ENCODE measurements around the gene PRDX5. TPM values are rescaled to one million over a fixed set of nuclear protein-coding genes. Genes with fewer than 3 reads are reported as not detected.

The PRDX5 gene
- total and polyA plus RNA-seq, 10 of the 15 experiments (the other 5 are each of a cell fraction or from before 2014, with no cell fraction given): 95.7 to 406 (median 240) TPM

DNA sequence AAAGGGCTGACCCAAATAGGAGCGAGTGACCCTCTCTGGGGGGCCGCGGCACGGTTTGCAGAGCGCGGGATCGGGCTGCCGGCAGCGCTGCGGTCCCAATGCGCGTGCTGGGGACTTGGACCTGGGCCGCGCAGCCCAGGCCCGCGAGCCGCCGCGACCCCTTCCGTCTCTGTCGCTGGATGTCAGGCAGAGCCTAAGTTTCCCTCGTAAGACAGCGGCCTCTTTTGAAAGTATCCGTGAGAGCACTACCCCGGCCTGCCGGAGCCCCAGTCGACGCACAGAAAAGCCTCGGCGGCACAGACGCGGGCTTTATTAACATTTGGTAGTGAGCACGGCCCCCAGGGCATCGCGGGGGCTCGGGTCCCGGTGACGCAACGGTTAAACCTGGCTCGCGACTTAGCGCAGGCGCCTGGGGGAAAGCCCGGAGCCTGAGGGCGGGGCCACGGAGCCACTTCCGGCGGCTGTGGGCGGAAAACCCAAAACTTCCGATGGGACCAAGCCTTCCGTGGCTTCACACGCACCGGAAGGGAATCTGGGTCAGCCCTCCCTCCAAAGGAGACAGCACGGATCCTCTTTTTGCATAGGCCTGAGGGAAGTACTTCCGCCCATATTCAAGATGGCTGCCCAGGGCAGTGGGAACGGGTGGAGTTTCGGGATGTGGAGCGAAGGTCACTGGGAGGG, 48.2 kb upstream of the PRDX5 start (continued):
- TF ChIP-seq, protein P1, sequence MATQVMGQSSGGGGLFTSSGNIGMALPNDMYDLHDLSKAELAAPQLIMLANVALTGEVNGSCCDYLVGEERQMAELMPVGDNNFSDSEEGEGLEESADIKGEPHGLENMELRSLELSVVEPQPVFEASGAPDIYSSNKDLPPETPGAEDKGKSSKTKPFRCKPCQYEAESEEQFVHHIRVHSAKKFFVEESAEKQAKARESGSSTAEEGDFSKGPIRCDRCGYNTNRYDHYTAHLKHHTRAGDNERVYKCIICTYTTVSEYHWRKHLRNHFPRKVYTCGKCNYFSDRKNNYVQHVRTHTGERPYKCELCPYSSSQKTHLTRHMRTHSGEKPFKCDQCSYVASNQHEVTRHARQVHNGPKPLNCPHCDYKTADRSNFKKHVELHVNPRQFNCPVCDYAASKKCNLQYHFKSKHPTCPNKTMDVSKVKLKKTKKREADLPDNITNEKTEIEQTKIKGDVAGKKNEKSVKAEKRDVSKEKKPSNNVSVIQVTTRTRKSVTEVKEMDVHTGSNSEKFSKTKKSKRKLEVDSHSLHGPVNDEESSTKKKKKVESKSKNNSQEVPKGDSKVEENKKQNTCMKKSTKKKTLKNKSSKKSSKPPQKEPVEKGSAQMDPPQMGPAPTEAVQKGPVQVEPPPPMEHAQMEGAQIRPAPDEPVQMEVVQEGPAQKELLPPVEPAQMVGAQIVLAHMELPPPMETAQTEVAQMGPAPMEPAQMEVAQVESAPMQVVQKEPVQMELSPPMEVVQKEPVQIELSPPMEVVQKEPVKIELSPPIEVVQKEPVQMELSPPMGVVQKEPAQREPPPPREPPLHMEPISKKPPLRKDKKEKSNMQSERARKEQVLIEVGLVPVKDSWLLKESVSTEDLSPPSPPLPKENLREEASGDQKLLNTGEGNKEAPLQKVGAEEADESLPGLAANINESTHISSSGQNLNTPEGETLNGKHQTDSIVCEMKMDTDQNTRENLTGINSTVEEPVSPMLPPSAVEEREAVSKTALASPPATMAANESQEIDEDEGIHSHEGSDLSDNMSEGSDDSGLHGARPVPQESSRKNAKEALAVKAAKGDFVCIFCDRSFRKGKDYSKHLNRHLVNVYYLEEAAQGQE (IDR thresholded peaks at IDR 0.05; ENCODE audit: low read depth, low read length): no peak
- no peak for TF ChIP-seq NFXL1 (IDR thresholded peaks at IDR 0.05; ENCODE audit: borderline replicate concordance)
- TF ChIP-seq GABPA (IDR thresholded peaks at IDR 0.05; ENCODE audit: low read depth): peak; percentile 99
- TF ChIP-seq E2F8 (IDR thresholded peaks at IDR 0.05; ENCODE audit: low read depth, partially characterized antibody): peak; percentile 97
- TF ChIP-seq, protein P2, sequence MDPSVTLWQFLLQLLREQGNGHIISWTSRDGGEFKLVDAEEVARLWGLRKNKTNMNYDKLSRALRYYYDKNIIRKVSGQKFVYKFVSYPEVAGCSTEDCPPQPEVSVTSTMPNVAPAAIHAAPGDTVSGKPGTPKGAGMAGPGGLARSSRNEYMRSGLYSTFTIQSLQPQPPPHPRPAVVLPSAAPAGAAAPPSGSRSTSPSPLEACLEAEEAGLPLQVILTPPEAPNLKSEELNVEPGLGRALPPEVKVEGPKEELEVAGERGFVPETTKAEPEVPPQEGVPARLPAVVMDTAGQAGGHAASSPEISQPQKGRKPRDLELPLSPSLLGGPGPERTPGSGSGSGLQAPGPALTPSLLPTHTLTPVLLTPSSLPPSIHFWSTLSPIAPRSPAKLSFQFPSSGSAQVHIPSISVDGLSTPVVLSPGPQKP (IDR thresholded peaks at IDR 0.05; ENCODE audit: low read depth, low read length): peak; percentile 96
- TF ChIP-seq CREM (IDR thresholded peaks at IDR 0.05; ENCODE audit: low read depth): peak; percentile 93
- no peak for TF ChIP-seq ZNF384 (IDR thresholded peaks at IDR 0.05; ENCODE audit: borderline replicate concordance, low read depth, low read length)
- no peak for TF ChIP-seq ASH2L (IDR thresholded peaks at IDR 0.05; ENCODE audit: borderline replicate concordance, low read depth)

Data from GM12878 (cell line).